8988T (cell line): ENCODE data around the gene IRF2.

Experiments used
- DNase-seq: peaks from one replicate; pipeline ENCODE4 v3.0.0; 2011

Gene IRF2

DNA sequence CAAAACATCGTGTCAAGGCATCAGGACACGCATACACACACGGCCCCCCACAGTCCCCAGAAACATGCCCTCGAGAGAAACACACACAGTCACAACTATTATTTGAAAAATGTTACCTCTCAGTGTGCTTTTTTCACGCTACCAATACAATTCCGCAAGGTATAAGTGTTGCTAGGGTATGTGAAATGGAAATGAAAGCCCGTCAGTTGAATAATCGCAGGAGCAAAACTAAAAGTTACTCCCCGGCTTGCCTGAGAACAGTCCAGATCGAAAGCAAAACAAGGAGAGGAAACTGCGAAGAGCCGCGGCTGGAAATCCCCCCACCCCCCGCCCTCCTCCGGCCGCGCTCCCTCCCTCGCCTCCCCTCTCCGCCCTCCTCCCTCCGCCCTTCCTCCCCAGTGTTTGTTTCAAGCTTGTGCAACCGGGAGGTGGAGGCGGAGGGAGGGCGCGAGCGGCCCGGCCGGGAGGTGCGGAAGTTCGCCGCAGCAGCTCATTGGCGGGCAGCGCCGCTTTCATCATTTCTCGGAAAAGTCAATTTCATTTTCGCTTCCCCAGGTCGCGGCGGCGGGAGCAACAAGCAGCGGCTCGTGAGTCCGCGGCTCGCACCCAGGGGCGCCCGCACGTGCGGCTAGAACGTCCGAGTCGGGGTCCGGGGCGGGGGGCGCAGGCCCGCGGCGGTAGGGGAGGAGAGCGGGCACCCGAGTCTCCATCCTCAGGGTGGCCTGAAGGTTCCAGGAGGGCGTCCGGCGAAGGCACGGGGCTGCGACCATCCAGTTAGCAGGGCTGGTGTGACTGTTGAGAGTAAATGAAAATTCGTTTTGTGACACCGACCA, at the start of gene IRF2:
TSS of gene IRF2 (minus strand) at position 288 of the 833 bp plus-strand sequence. CDS start 45,486 bp downstream, outside the sequence.
- peak; percentile 98 for DNase-seq

DNA sequence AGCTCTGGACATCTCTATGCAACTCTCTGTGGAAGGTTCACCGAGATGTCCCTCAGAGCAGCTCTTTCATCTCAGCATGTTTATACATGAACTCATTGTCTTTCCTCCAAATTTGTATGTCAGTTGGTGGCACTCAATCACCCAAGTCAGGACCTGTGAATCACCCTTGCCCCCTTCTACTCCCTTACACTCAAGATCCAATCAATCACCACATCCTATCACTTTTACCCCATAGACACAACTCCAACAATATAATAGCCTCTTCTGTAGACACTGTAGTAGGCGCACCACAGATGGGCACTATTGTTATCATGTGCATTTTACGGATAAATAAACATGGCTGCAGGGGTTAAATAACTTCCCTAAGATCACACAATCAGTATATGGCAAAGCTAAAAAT, 41.3 kb upstream of the IRF2 start:
- no peak for DNase-seq

DNA sequence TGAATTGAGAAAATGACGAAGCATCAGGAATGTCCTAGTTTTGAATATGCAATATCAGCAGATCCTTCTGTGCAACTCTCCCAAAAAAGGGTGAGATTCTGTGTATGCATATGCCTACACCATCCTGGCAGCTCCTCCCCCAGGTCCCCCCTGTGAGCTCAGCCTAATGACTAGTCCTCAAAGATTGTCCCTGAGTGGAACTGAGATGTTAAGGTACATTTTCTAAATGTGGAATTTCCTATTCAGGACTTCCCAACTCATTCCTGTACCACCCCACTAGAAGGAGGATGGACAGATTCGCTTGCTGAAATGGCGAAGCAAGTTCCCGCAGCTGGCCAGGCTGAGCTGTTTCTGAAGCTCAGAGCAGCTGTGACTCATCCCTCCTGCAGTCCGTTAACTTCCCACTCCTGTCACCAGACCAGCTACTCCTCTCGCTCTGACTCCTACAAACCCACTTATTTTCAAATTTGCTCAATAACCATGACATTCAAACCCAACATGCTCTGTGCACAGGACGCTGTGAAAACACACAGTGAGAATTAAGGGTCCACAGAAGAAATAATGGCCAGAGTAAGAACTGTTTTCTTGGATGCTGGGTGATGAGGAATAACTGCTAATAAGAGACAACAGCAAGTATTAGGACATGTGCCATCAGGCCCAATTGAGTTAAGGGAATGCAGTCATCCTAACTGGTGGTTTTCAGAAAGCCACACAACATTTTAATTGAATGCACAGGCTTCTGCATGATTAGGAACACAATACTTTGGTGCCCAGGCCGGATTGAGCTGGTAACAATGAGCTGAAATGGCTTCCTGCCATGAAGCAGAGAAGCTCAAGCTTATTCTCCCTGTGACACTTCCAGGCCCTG, 40.0 kb upstream of the IRF2 start:
- peak; percentile 40 for DNase-seq

DNA sequence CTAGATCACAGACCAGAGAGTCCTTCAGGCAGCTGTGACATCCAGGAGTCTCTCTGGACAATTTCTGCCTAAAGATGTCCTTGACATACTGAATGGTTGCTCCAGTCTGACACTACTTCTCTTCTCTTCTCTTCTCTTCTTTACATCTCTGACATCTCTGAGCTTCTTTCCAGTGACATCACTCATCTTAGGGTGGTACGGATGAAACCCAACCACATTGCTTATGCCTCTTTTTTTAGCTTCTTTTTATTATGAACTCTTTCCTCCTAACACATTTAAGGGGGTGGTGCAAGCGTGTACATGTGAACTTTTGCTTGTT, 39.4 kb upstream of the IRF2 start:
- no peak for DNase-seq

DNA sequence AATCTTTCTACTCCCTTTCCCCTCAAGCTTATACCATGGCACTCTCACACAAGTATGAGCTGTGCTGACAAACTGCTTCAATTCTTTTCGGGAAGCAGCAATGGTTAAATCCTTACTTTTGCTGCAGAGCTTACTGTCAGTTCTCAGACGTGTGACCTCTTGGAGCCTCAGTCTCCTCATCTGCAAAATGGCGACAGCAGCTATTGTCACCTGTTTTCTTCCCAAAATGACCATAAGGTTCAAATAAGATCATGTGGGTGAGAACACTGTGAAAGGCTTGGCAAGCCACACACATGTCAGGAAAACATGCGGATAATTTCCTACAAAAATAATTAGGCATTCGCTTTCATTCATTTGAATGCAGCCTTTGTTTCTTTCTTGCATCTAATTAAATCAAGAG, 36.8 kb upstream of the IRF2 start:
- no peak for DNase-seq

DNA sequence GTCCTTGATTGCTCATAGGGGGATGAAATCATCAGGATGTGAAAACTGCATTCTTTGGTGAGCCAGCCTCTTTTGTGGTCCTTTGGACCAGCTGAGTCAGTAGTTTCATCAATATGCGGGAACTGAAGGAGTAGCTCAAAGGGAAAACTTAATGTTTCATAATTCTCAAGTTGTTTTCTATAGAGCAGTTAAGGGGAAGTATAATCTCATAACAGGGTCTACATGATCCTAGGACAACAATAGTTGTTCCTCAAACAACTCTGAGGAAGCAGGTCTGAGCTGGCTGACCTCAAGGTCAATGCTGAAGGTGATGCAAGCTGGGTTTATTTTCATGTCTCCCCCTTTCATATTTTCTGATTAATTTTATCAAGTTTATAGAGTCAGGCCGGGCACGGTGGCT, 36.1 kb upstream of the IRF2 start:
- DNase-seq, result no peak

DNA sequence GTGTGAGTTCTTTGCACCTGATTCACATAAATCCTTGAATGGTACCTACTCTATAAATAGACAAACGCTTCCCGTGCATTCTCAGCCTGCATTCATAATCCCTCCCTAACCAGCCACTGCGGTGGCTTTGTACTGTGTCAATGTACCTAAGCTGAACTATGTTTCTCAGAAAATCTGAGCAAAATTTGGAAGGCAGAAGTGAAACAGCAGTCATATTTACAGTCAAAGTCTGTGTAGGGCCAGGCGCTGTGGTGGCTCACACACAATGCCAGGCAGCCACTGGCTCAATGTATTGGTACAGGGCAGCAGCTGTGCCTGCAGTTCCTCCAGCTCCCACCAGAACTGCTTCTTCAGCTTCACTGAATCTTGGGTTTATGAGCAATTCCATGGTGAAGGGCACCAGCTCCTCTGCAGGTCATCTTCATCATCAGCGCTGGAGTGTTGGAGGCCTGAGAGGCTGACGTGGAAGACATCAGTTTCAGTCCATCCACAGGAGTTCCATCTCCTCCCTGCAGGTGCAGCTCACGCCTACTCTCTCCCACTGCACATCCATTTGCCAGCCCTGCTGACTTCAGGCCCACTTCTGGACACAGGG, 32.3 kb upstream of the IRF2 start:
- DNase-seq, result no peak

DNA sequence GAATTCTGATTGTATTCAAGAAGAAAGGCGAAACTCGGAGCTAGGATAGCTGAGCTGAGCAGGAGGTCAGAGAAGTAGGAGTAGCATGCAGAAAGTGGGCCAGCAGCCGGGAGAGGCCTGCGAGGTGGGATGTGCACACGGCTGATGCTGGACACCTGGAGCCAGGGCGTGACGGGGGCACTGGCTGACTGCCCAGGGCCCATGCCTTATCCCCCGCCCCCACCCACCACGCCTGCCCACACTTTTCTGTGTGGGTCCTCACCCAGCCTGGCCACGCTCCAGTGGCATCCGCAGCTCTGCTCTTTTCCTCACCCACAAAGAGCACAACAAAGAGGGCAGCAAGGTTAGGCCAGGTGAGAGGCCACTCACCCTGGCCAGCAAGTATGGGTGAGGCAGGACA, 30.0 kb upstream of the IRF2 start:
- DNase-seq, result no peak

DNA sequence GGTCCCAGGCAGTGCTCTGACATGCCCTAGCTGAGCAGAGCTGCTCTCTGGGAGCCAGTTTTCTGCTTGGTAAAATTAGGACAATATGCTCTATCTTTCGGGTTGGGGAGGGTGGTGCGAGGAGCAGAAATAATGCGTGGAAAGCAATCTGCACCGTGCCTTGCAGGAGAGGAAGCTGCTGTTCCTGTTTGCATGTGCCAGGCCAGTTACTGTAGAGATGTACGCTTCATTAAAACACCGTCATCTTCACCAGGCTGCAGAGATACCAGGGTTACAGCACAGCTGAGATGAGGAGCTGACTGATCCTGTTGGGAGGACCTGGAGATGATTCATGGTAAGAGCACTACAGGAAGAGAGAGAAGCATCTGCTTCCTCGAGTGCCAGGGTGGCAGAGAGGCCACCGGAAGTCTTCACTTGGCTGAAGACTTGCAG, 29.5 kb upstream of the IRF2 start:
- DNase-seq, result no peak

DNA sequence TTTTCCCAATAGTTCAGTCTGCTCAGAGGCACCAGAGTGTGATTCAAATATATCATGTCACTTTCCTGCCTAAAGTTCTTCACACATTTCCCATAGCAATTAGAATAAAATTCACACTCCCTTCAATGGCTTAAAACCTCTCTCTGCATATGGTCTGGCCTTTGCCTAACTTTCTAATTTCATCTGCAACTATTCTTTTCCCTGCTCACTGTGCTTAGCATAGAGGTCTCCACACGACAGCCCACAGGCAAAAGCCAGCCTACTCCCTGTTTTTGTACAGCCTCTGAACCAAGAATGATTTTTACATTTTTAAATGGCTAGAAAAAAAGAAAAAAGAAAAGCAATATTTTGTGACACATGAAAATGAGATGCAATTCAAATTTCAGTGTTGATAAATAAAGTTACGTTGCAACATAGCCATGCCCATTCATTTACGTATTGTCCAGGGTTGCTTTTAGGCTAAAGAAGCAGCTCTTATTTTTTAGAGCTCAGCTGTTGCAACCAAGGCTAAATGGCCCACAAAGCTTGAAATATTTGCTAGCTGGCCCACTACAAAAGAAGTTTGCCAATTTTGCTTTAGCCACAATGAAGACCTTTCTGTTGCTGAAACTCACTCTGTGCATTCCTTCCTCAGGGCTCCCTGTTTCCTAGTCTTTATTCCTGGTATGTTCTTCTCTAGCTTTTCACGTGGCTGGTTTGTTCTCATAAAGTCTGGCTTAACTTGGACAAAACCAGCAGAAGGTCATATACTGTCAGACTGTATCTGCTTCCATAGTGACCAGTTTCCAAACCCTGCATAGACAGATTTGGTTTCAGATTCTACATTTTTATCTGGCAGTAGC, 26.6 kb upstream of the IRF2 start:
- no peak for DNase-seq

DNA sequence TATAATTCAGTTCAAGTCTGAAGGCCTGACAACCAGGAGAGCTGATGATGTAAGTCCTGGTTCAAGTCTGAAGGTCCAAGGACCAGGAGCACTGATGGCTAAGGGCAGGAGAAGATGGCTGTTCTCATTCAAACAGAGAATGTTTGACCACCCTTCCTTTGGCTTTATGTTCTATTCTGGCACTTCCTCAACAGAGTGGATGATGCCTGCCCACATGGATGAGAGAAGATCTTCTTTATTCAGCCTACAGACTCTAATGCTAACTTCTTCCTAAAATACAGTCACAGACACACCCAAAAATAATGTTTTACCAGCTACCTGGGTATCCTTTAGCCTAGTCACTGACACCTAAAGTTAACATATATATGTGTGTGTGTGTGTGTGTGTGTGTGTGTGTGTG, 25.6 kb upstream of the IRF2 start:
- no peak for DNase-seq

DNA sequence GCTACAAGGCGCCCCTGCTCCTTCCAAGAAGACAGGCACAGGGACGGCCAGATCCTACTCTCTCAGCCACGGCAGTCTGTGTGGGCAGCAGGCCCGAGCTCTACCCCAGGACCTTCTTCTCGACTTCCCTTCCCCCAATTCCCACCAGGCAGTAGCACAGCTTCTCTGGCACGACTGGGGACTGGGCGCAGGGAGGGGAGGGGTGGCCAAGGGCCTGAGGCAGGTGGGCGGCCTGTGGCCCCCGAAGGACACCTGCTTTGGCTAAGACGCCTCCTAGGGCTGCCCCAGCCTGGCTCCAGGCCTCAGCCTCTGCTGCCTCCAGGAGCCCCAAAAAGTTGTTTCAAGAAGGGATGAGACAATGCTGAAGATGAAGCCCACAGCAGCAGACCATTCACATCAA, 24.2 kb upstream of the IRF2 start:
- DNase-seq, result no peak

DNA sequence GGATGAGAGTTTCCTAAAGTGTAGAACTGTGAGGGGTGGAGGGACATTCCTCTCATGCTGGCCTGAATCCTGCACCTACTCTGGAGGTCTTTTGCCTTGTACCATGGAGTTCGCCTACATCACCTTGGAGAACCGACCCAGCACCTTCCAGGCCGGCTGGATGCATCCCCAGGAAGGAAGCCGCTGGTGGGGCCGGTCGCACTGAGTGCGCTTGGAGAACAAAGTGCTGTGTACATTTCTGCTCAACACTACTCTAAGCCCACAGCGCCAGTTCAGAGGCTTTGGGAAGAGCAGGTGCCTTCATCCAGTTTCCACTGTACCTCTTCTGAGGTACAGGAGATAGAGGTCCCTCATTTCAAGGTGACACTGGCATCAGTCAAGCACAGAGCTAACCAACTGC, 15.4 kb upstream of the IRF2 start:
- DNase-seq, result no peak

DNA sequence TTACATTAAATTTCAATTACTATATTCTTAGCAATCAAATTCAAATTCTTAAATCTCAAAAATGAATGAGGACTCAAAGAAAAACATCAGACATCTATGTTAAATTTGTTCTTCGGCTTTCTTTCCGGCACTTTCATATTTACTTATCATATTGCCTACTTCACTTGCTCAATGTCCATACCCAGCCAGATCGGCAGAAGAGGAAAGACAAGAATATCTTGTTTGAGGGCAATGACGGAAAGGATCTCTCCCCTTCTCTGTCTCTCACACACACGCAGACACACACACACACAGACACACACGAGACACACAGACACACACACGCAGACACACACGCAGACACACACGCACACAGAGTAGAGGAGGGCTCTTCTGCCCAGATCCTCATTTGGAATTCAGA, 13.2 kb upstream of the IRF2 start:
- no peak for DNase-seq

DNA sequence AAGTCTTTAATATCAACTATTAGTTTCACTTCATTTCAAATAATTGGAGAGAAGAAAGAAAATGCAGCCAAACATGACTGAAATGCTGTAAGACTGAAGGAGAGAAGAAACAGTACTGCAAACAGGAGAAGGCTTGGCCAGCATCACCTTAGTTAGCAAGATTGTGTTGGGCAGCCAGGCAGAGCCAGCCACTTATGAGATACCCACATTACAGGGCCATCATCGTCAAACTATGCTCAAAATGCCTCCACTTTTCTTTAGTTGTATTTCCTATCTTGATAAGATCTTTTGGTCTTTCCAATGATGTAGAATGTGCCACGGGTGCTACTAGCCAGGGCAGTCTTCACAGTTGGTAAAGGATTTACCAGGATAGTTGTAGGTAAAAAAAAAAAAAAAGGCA, 10.9 kb upstream of the IRF2 start:
- no peak for DNase-seq

DNA sequence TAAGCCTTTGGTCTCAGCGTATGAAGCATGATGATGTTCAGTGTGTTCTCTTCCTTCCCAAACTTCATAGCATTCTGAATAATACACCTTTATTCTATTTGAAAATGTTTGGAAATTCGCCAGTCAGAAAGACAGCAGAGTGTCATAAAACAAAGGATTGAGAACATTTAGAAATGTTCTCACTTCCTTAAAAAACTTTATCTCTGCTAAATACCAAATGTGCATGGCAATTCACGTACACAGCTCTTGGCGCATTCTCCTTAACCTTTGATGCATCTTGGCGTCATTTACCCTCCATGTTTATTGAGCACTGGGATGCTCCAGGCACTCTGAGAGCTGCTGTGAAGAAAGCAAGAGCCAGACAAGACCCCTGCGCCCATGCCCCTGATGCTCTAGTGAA, 7.2 kb upstream of the IRF2 start:
- DNase-seq, result no peak

DNA sequence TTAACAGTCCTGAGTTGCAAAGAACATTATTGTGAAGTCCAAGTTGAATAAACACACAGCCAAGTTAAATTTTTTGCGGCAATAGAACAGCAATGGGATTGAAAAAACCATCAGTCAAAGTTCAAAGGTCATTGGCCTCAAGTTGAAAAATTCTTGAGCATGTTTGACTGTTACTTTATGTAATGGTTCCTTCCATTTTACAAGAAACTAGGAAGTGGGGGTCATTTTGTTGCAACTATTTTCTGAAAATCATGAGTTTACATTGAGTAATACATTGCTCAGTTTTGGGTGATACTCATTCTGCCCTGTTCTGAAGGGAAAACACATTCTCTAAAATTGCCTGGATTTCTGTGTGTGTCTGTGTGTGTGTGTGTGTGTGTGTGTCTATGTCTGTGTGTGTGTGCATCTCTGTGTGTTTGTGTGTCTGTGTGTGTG, 5.2 kb upstream of the IRF2 start:
- no peak for DNase-seq

DNA sequence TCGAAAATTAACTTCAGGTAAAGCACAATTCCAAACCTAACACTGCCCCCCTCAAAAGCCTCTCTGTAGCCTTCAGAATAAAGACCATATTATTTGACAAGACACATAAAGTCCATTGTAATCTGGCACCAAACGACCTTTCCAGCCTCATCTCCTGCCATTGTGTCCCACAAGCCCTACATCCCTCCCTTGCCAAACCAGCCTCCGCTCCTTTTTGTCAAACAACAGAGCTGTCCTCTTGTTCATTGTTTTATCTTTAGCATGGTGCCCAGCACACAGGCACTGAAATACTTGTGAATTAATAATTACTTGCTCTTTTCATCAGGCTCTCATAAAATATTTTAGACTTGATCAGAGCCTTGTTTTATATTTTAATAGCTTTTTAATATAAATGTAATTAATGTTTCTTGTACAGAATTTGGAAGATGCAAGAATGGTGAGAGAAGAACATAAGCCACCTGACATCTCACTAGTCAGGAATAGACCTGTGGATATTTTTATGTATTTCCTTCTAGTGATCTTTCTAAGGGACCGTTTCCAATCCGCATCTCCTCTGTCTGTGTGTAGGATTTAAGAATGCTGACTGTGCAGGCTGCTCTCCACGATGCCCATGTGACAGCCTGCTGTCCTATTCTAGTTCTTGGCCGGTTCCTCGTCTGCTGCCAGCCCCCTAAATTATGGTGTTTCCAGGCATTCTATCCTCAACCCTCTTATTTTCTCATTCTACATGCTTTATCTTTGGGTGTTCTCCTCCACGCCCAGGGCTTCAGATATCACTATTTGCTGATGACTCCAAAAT, 3.0 kb upstream of the IRF2 start:
- no peak for DNase-seq

DNA sequence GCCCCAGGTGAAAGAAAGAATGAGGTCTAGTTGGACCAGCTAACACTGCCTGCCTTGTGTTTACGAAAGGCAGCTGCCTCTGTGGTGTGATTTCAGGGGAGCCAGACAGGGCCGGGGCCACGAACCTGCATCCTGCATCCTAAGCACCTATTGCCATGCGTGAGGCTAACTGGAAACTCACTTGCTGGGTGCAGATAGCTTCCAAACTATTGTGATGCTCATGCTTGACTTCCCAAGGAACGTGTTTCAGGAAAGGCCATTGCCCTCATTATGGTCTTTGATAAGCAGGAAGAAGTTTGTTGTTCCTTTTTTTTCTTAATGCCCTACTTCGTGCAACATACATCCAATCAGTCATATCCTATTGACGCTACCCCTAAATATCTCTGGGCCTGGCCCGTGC, 2.3 kb upstream of the IRF2 start:
- no peak for DNase-seq

DNA sequence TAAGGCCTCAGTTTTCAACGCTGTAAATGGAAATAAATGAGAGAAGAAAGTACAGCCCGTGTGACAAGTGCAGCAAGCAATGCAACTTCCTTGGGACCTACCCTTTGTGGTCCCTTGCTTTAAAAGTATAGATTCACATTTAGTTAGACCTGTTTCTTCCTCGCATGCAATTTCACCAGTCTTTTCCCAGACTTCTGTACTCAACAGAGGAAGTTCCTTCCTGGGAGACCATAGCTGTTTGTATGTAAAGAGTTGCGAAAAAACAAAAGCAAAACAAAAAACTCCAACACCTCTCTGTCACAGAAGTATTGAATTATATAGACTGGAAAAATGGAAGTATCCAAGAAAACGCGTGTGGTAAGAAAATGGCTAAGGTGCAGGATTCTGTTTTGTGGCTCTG, 1.1 kb upstream of the IRF2 start:
- DNase-seq, result no peak

DNA sequence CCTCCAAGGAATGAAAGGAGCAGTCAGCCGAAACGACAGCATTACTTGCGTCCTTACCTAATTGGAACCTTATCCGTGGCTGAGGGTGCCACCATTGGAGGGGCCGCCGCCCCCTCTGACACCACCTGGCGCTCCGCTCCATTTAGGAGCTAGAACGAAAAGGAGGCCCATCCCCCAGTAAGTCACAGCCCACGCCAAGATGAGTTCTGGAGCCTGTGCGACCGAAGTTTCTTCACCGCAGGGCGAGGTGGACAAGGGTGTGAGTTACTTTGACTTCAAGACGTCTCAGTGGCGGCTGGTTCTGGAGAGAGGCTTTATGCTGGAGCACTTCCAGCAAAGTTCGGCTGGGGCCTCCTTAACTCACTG, 729 bp upstream of the IRF2 start:
- peak; percentile 55 for DNase-seq
